Measurements from ENCODE around the gene SORCS2. TPM values are rescaled to one million over a fixed set of nuclear protein-coding genes. Genes with fewer than 3 reads are reported as not detected.
A peak's percentile ranks its signal among the peaks of the same experiment; 100 is the strongest.

SORCS2 gene
- total and polyA plus RNA-seq, 7 donors, result 0.18 to 1.5 (median 0.36) TPM

- Histone ChIP-seq H3K27ac (no peak overlapping the region), H3K36me3 (ENCODE audit: insufficient read depth in 1 of 2, low read depth in 1 of 2) (no peaks in the 10 kb centered on the region), H3K9me3 (no peaks in the 10 kb centered on the region), H3K4me3 (no peak overlapping the region), H3K27me3 (ENCODE audit: insufficient read depth in 3 of 3, low read length in 2 of 3) (peaks cover 0 to 2% (median 0%) of the 10 kb centered on the region in 3 donors), H3K4me1 (no peaks in the 10 kb centered on the region)
- WGBS, 3 donors, result 96 to 99% (median 97%) methylated on average over 10 of the region's 10 CpGs
- TF ChIP-seq CTCF (IDR thresholded peaks at IDR 0.05), result no peak
- intact Hi-C loops (cut with DNase I), result loop anchor here in 1 of 2 donors (10.0 kb wide), 1 partner anchor 397 kb away; no protein-coding TSS in a partner anchor
- DNase-seq, result peak in 1 of 2 donors; percentile 40
- no peak for ATAC-seq
Measured at GRCh38 chr4:7711307-7711963, 519.1 kb downstream of the SORCS2 start.

- Histone ChIP-seq H3K4me1 (no peaks in the 10 kb centered on the region), H3K27me3 (ENCODE audit: insufficient read depth in 3 of 3, low read length in 2 of 3) (peaks cover 0 to 2% (median 0%) of the 10 kb centered on the region in 3 donors), H3K36me3 (ENCODE audit: insufficient read depth in 1 of 2, low read depth in 1 of 2) (no peaks in the 10 kb centered on the region), H3K27ac (no peak overlapping the region), H3K4me3 (no peak overlapping the region), H3K9me3 (no peaks in the 10 kb centered on the region)
- no peak for TF ChIP-seq CTCF (IDR thresholded peaks at IDR 0.05)
- WGBS, 3 donors, result 86 to 89% (median 88%) methylated on average over 19 of the region's 19 CpGs
- intact Hi-C loops (cut with DNase I), result loop anchor here in 1 of 2 donors (10.0 kb wide), 1 partner anchor 397 kb away; no protein-coding TSS in a partner anchor
- DNase-seq, result peak in 1 of 2 donors; percentile 14
- ATAC-seq, result no peak
Measured at GRCh38 chr4:7712021-7712671, 519.8 kb downstream of the SORCS2 start.

- peak in 1 of 2 donors; percentile 24 for DNase-seq
Measured at GRCh38 chr4:7713757-7714156, 521.4 kb downstream of the SORCS2 start.

GRCh38 chr4:7714176-7714575 lies 521.8 kb downstream of the SORCS2 start:
- H3K27me3 ChIP-seq (ENCODE audit: insufficient read depth in 3 of 3, low read length in 2 of 3), result peaks cover 0 to 2% (median 2%) of the 10 kb centered on the region in 3 donors
- WGBS, 3 donors, result 95 to 96% (median 96%) methylated on average over 20 of the region's 20 CpGs
- DNase-seq (no peak), ATAC-seq (no peak)
- no peak overlapping the region for H3K4me3 ChIP-seq
- H3K4me1 ChIP-seq, result no peaks in the 10 kb centered on the region
- H3K36me3 ChIP-seq (ENCODE audit: insufficient read depth in 1 of 2, low read depth in 1 of 2), result no peaks in the 10 kb centered on the region
- no peaks in the 10 kb centered on the region for H3K9me3 ChIP-seq
- TF ChIP-seq CTCF (IDR thresholded peaks at IDR 0.05), result no peak
- intact Hi-C loops (cut with DNase I), result loop anchor here in 1 of 2 donors (10.0 kb wide), 1 partner anchor 399 kb away; no protein-coding TSS in a partner anchor
- no peak overlapping the region for H3K27ac ChIP-seq

More at GRCh38 chr4:7713757-7714156, 521.4 kb downstream of the SORCS2 start:
- H3K4me1 ChIP-seq, result no peaks in the 10 kb centered on the region
- H3K27me3 ChIP-seq (ENCODE audit: insufficient read depth in 3 of 3, low read length in 2 of 3), result peaks cover 0 to 2% (median 0%) of the 10 kb centered on the region in 3 donors
- no peak overlapping the region for H3K4me3 ChIP-seq
- ATAC-seq, result no peak
- TF ChIP-seq CTCF (IDR thresholded peaks at IDR 0.05), result no peak
- 83 to 88% (median 88%) methylated on average over 7 of the region's 7 CpGs for WGBS, 3 donors
- H3K9me3 ChIP-seq, result no peaks in the 10 kb centered on the region
- H3K27ac ChIP-seq, result no peak overlapping the region
- intact Hi-C loops (cut with DNase I), result loop anchor here in 1 of 2 donors (10.0 kb wide), 1 partner anchor 399 kb away; no protein-coding TSS in a partner anchor
- no peaks in the 10 kb centered on the region for H3K36me3 ChIP-seq (ENCODE audit: insufficient read depth in 1 of 2, low read depth in 1 of 2)

Measured in psoas muscle (tissue), 8 donors.